Measurements from ENCODE around the gene SMIM27. TPM values are rescaled to one million over a fixed set of nuclear protein-coding genes. Genes with fewer than 3 reads are reported as not detected.
"Not testable (repeated sequence)": the region's sequence is repeated elsewhere in the genome, so short reads cannot be mapped to it uniquely, and the experiment has no call there.

The SMIM27 gene
- total and polyA plus RNA-seq, 8 donors: 3.5 to 14.4 (median 6.9) TPM

DNA sequence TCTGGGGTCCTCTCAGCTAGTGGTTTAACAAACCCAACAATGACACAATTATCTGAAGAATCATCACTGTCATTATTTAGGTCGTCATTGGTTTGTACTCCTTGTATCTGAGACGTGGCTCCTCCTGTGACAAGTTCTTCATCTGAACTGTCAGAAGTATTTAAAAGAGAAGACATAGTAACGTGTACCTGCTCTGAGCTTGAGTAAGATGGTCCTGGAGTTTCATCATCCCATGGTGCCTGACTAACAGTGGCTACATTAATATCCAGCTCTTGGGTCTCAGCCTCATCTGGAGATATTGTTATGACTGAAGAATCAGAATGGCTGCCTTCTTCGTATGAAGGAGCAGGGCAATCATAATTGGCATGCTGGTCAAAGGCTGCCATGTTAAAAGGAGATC, 9.1 kb upstream of the SMIM27 start:
- no peak for ATAC-seq
- intact Hi-C loops (cut with DNase I): no loop called here
- 89 to 93% methylated on average over 4 of the region's 4 CpGs for WGBS, 2 donors
- no peak for FAIRE-seq
- H3K9me3 ChIP-seq: no peaks in the 10 kb centered on the region
- no peaks in the 10 kb centered on the region for H3K27me3 ChIP-seq
- no peak for DNase-seq
- H3K4me1 ChIP-seq: peaks cover 0 to 4% (median 0%) of the 10 kb centered on the region in 3 donors
- H3K27ac ChIP-seq: no peak overlapping the region
- H3K36me3 ChIP-seq: peaks cover 0 to 5% (median 0%) of the 10 kb centered on the region in 3 donors
- H3K4me3 ChIP-seq: no peak overlapping the region
- TF ChIP-seq, protein P1, sequence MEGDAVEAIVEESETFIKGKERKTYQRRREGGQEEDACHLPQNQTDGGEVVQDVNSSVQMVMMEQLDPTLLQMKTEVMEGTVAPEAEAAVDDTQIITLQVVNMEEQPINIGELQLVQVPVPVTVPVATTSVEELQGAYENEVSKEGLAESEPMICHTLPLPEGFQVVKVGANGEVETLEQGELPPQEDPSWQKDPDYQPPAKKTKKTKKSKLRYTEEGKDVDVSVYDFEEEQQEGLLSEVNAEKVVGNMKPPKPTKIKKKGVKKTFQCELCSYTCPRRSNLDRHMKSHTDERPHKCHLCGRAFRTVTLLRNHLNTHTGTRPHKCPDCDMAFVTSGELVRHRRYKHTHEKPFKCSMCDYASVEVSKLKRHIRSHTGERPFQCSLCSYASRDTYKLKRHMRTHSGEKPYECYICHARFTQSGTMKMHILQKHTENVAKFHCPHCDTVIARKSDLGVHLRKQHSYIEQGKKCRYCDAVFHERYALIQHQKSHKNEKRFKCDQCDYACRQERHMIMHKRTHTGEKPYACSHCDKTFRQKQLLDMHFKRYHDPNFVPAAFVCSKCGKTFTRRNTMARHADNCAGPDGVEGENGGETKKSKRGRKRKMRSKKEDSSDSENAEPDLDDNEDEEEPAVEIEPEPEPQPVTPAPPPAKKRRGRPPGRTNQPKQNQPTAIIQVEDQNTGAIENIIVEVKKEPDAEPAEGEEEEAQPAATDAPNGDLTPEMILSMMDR (IDR thresholded peaks at IDR 0.05): no peak

DNA sequence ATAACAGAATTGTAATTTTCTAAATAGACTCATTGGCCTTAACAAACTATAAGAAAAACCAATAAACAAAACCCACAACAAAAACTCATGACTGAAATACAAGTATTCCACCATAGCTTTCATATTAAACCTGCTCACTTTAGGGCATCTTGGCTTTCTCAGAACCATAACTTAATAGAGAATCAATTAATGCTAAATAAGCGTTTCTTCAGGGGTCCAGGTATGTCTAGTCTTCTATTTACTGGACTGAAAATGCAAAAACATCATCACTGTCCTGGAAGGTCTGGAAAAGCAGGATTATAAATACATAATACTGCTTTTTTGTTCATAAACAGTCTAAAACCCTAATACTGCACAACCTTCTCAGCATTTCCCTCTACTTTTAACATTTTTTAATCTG, 6.2 kb upstream of the SMIM27 start:
- H3K36me3 ChIP-seq: peaks cover 0 to 5% (median 0%) of the 10 kb centered on the region in 3 donors
- H3K4me1 ChIP-seq: peaks cover 8 to 10% (median 9%) of the 10 kb centered on the region in 3 donors
- H3K27me3 ChIP-seq: no peaks in the 10 kb centered on the region
- intact Hi-C loops (cut with DNase I): no loop called here
- H3K9me3 ChIP-seq: no peaks in the 10 kb centered on the region
- no peak for ATAC-seq
- H3K27ac ChIP-seq: no peak overlapping the region
- DNase-seq: no peak
- WGBS, 2 donors: 84 to 93% methylated on average over 1 of the region's 1 CpG
- TF ChIP-seq, protein P1 (IDR thresholded peaks at IDR 0.05): no peak
- no peak overlapping the region for H3K4me3 ChIP-seq
- FAIRE-seq: no peak

DNA sequence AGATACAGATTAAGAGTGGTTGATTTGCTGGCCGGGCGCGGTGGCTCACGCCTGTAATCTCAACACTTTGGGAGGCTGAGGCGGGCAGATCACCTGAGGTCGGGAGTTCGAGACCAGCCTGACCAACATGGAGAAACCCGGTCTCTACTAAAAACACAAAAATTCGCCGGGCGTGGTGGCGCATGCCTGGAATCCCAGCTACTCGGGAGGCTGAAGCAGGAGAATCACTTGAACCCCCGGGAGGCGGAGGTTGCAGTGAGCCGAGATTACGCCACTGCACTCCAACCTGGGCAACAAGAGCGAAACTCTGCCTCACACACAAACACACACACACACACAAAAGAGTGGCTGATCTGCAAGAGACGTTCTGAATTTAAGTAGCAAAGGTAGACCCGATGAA, 3.9 kb upstream of the SMIM27 start:
- H3K4me1 ChIP-seq: peaks cover 8 to 12% (median 10%) of the 10 kb centered on the region in 3 donors
- DNase-seq: not testable (repeated sequence)

DNA sequence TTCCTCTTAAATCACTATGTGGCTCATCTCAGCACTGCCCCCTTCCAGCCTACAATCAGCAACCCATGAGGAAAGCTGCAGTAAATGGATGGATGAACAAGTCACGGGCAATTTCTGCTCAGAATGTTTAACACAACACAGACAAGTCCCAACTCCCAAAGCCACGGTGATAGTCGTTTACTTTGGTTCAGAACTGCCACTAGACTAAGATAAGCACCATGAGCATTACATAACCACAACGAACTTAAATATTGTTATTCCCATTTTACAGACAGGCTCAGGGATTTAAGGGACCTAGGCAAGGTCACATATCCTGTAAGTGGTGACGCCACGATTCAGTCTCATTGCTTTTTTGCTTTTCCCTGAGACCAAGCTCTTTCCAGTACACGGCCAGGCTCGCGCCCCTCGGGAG, 2.0 kb upstream of the SMIM27 start:
- Histone ChIP-seq H3K4me3 (peak overlapping the region; percentile 55 to 77 (median 72)), H3K4me1 (peaks cover 8 to 10% (median 10%) of the 10 kb centered on the region in 3 donors), H3K36me3 (no peaks in the 10 kb centered on the region), H3K27ac (peak overlapping the region; percentile 79 to 97 (median 90)), H3K27me3 (no peaks in the 10 kb centered on the region), H3K9me3 (no peaks in the 10 kb centered on the region)
- intact Hi-C loops (cut with DNase I): no loop called here
- FAIRE-seq (no peak), DNase-seq (no peak), ATAC-seq (no peak)
- TF ChIP-seq, protein P1 (IDR thresholded peaks at IDR 0.05): no peak
- 2% methylated on average over 10 of the region's 10 CpGs for WGBS, 2 donors

More for the DNA sequence above, 3.9 kb upstream of the SMIM27 start:
- WGBS, 2 donors: 95 to 99% methylated on average over 20 of the region's 20 CpGs
- FAIRE-seq; H3K27me3 ChIP-seq; H3K36me3 ChIP-seq; H3K27ac ChIP-seq; H3K9me3 ChIP-seq; intact Hi-C loops (cut with DNase I); ATAC-seq; H3K4me3 ChIP-seq: not testable (repeated sequence)

DNA sequence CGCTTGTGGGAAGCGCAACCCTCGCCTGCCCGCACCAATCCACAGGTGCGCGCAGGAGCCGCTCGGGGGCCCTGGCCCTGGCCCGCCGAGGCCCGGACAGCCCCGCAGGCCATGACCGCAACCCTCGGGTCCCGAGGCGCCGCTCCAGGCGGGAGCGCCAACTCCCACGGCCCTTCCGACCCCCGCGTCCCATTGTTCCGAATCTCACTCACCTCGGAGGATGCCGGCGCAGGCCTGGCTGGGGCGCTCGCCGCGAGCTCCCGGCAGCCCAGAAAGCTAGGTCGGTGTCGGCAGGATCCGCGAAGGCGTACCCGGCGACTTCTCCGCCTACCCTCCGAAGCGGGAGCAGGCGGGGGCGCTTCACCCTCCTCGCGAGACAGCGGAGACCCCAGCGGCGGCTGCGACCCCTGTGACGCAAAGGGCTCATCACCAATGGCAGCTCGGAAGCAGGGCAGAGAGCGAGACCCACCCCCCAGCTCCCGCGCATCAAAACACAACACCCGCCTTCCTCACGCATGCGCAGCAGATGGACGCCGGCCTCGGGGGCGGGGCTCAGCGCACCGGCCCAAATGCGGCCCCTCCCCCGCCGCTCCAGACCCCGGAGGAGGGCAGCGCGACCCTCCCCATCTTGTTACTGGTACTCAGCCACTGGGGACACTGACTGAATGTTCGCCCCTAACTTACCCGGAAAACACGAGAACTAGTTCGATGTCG, 1.4 kb upstream of the SMIM27 start:
- H3K4me1 ChIP-seq: peaks cover 8 to 10% (median 10%) of the 10 kb centered on the region in 3 donors
- ATAC-seq (peak; percentile 79 to 90 (median 84)), FAIRE-seq (no peak)

More for the DNA sequence above, 1.4 kb upstream of the SMIM27 start:
- no peaks in the 10 kb centered on the region for H3K9me3 ChIP-seq
- intact Hi-C loops (cut with DNase I): no loop called here
- 0 to 1% methylated on average over 55 to 75 of the region's 75 CpGs for WGBS, 2 donors
- H3K27ac ChIP-seq: peak overlapping the region; percentile 79 to 97 (median 90)
- no peaks in the 10 kb centered on the region for H3K36me3 ChIP-seq
- peak overlapping the region; percentile 55 to 77 (median 72) for H3K4me3 ChIP-seq
- H3K27me3 ChIP-seq: no peaks in the 10 kb centered on the region
- TF ChIP-seq, protein P1 (IDR thresholded peaks at IDR 0.05): no peak
- DNase-seq: peak; percentile 85 to 94 (median 88)
